ENCODE results near the gene ITGB6.
"Not testable (repeated sequence)": the region's sequence is repeated elsewhere in the genome, so short reads cannot be mapped to it uniquely, and the experiment has no call there.

ITGB6 gene

DNA sequence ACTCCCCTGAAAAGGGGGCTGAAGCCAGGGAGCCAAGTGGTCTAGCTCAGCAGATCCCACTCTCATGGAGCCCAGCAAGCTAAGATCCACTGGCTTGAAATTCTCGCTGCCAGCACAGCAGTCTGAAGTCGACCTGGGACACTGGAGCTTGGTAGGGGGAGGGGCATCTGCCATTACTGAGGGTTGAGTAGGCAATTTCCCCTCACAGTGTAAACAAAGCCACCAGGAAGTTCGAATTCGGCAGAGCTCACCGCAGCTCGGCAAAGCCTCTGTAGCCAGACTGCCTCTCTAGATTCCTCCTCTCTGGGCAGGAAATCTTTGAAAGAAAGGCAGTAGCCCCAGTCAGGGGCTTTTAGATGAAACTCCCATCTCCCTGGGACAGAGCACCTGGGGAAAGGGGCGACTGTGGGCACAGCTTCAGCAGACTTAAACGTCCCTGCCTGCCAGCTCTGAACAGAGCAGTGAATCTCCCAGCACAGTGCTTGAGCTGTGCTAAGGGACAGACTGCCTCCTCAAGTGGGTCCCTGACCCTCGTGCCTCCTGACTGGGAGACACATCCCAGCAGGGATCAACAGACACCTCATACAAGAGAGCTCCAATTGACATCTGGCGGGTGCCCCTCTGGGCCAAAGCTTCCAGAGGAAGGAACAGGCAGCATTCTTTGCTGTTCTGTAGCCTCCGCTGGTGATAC lies 18.8 kb downstream of the ITGB6 start:
- not testable (repeated sequence) for DNase-seq

DNA sequence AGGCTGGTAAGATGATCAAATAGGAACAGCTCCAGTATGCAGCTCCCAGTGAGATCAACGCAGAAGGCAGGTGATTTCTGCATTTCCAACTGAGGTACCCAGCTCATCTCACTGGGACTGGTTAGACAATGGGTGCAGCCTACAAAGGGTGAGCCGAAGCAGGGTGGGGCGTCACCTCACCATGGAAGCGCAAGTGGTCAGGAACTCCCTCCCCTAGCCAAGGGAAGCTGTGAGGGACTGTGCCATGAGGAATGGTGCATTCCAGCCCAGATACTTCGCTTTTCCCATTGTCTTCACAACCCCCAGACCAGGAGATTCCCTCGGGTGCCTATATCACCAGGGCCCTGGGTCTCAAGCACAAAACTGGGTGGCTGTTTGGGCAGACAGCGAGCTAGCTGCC lies 19.4 kb downstream of the ITGB6 start:
- DNase-seq: not testable (repeated sequence)

DNA sequence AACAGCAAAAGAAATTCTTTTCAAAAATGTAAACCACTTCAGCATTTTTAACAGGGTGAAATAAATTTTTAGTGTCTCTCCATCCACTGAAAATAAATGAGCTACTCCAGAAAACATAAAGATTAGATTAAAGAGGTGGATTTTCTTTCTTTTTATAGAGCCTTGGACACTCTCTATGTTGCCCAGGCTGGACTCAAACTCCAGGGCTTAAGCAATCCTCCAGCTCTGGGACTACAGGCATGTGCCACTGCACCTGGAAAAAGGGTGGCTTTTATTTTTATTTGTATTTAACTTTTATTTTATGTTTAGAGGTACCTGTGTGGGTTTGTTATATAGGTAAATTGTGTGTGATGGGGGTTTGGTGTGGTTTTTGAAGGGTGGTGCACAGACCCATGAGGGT lies 19.9 kb downstream of the ITGB6 start:
- no peak for DNase-seq

DNA sequence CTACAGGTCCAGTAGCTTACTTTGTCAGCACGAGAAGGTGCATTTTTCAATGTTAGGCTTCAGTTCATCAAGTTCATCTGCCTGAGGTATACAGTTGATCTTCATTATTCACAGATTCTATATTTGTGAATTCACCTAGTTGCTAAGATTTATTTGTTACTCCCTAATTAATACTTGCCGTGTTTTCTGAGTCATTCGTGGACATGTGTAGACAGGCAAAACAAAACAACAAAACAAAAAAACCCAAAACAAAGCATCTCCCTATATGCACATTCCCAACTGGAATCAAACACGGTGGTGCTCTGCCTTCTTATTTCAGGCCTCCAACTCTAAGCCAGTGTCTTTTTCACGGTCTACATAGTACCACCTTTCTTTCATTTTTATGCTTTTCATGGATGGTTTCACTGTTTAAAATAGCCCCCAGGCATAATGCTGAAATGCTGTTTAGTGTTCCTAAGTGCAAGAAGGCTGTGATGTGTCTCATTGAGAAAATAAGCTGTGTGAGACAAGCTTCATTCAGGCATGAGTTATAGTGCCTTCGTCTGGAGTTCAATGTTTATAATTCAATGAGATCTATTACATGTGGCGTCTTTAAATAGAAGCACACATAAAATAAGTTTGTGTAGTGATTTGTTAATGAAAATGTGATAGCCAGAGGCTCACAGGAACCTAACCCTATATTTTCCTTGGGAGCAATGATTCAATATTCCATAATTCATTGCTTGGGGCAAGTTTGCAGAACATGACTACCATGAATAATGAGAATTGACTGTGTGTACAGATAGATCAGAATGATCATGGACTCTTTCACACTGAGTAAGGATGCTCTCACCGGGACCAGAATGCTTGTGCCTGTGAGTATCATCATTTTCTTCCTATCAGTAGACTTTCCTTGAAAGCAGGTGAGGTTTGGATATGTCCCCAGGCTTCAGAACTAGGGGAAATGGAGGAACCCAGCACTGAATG lies 24.6 kb downstream of the ITGB6 start:
- DNase-seq: no peak

DNA sequence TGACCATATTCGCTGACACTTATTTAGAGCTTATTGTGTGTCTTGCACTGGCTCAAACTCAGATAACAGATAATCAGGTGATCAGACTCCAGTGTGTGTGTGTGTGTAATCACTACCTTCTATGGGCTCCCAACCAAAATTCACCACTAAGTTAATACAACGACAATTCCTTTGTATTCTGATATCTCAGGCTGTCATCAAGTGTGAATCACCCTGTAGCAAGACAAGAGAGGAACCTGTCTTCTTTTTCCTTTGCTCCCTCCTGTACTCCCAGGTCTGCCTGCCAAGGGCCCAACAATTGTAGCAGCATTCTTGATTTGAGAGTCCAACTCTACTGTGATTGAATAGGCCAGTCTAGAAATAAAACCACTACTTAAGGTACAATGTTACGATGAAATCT lies 25.8 kb downstream of the ITGB6 start:
- no peak for DNase-seq

DNA sequence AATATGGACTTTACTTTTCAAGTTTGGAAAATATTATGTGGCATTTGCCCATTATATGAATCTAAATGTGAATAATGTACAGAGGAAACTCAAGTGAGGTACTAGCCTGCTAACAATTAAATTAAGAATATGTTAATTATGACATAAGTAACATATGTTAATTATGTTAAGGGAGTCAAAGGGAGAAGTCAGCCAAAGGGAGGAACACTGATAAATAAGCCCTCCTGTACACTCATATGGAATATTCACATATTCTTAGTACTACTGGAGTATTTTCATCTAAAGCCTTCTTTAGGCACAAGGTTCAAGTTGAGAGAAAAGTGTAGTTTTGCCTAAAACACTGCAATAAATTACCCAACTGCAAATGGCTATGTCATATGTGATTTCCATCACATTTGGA lies 30.1 kb downstream of the ITGB6 start:
- no peak for DNase-seq

DNA sequence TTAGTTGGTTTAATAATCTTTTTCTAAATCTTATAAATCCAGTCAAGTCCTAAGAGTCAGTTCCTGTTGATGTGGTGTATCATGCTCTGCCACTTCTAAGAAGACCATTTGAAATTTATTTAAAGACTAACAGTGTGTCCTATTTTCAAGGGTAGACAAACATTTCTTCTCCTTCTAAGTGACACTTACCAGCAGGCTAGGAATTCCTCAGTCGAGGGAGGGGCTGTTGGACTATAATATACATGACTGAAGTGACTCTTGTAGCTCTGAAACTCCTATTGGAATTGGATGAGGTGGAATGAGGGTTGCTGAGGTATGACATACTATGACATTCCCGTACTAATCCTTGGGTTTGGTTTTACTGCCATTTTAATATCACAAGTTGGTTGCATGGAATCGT lies 30.6 kb downstream of the ITGB6 start:
- DNase-seq: no peak

DNA sequence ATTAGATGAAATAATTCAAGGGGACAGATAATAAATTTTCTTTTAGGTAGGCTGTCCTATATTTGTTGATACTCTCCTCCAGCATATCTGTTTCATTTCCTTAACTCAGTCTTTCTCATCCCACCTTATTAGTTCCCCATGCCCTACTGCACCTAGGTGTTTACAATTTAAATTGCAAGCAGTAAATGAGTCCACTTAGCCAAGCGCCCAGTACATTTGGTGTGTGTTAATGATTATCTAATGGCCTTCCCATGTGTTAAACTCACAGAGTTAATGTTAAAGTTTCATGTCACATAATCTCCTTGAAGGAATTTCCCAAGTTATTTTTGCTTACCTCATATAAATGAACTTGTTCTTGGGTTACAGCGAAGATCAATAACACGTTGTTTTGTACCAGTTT lies 31.2 kb downstream of the ITGB6 start:
- no peak for DNase-seq

DNA sequence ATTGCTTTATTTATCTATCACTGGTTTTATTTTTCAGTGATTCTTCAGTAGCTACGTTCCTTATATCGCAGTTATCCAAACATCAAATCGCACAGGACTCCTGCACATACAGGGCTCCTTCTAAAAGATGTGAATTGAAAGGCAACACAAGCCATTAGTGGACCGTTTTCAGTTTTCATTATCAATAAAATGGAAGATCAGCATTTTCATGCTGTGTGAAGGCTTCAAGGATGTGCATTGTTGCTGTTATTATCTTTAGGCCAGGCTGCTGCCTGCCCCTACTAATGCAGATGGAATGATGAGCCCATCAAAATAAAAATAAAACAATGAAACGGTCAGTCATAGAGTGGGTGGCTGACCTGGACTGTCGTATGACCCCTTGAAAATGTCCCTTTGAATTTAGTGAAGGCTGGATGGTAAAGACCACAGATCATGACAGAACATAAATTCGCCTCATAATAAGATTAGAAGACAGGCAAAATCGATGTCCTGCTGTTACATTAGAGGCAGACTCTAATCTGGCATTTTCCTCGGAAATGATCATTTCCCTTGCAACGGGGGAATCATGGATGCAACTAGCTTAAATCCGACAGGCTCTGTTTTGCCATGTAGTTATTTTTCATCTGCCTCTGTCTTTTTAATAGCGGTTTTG lies 32.9 kb downstream of the ITGB6 start:
- DNase-seq: no peak

DNA sequence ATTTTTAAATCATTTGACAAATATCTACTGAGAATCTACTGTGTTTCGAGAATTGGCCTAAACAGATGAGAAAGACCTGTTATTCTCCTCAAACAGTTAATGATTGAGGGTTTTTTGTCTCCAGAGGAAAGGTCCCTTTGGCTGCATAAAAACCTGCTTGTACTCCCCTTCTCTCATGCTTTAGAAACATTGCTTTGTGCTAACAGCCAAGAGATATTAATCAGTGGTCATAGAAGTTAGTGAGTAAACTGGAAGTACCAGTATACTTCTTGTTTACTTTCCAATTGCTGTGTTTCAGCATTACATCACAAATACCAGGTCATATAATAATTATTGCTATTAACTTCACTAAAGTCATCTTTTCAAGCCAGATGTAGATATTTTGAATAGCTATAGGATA lies 34.1 kb downstream of the ITGB6 start:
- no peak for DNase-seq

DNA sequence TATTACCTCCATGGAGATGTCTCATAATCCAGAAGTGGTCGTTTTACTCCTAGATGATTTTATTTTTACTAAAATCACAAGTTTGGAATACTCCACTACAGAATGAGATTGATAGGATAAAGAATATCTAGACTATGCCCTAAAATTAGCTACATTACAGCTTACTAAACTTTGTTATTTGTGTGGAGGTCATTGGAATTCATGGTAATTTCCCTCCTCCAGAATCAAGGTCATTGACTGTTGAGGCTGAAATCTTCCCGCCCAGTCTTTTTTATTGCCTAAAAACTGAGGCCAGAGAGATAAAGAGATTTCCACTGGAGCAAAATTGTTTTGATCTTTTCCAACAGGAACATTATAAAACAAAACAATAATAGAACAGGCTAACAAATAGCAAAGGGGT lies 35.0 kb downstream of the ITGB6 start:
- DNase-seq: no peak

DNA sequence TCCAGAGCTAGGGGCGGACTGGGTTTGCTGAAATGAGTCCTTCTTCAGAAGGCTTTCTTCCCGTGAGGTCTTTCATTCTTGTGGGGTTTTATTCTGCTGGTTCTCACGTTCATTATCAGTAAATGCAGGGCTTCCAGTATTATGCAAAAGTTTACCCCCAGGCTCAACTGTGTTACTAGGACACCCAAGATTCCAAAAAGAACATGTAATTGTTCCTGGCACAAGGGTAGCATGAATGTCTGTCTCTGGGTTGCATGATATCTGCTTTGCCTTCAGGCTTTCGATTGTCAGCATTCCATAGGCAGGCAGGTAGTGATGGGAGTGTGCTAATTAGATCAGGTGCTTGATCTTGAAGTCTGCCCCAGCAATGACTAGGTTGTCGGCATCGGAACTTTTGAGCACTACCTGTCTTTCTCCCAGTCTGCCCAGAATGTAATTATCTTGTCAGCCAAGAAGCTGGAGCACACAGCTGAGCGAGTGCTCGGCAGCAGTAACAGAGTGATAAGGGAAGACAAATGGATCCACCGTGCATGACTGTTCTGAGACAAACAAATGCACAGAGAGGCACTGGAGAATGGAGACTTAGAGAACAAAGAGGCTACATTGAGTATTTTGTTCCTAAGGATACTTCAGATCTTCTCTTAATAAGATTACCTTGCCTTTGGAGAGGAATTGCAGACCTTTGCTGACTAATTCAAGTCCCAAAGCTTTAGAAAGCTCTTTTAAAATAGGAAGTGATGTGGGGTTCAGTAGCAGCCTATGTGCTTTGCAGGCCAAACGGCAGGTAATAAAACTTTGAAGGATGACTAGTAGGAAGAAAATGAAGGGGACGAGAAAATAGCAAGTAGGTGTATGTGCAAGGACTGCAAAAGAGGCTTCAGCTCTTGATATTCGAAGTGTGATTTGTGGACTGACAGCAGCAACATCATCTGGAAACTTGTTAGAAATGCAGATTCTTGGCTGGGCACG lies 41.9 kb downstream of the ITGB6 start:
- no peak for DNase-seq

DNA sequence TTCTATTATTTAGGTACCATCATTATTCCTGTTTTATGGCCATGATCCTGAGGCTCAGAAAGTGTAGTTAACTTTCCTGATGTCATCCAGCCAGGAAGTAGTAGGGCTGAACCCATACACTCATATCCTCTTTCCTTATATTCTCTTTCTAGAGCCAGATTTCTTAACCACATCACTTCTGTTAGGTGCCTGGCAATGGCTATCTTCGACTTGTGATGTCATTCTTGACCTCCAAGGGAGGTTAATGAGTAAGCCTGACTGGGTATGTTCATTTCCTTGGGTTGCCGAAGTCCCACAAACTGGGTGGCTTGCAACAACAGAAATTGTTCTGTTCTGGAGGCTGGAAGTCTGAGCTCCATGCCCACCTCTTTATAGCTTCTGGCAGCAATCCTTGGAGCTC lies 43.4 kb downstream of the ITGB6 start:
- DNase-seq: no peak

DNA sequence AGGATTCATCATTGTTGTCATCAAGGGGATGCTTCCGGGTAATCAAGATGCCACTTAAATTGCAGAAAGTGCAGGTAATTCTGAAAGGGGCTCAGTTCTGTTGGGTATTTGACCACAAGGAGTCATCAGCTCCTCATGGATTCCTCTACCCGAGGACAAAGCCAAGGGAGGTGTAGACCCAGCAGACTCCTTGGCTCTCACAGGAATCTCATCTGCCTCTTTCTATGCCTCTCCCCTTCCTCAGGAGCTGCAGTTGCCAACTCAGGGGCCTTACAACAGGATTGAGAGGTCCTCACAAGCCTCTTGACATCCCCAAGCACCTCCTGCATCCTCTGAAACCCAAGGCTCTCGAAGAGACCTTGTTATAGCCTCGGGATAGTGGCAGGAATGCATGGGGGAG lies 44.0 kb downstream of the ITGB6 start:
- no peak for DNase-seq

DNA sequence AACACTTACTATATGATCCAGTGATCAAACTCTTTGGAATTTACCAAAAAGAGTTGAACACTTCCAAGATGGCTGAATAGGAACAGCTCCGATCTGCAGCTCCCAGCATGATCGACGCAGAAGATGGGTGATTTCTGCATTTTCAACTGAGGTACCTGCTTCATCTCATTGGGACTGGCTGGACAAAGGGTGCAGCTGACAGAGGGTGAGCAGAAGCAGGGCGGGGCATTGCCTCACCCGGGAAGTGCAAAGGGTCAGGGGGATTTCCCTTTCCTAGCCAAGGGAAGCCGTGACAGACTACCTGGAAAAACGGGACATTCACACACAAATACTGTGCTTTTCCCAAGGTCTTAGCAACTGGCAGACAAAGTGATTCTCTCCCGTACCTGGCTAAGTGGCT lies 51.7 kb downstream of the ITGB6 start:
- not testable (repeated sequence) for DNase-seq

DNA sequence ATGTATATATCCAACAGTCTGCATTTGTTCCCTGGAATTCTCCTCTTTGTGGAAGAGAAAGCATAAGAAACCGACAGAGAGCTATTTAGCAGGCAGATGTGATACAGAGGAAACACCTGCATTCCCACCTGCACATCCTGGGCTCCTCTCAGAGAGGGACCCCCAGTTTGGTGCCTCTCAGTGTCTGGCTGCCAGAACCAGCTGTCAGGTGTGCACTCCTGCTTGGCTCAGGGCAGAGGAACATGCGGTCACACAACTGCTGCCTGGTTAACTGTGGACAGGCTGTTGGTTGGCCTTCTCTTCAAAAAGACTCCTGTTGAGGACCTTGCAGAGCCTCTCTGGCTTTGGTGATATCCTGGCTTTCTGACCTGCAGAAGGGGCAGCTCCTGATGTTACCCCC lies 54.6 kb downstream of the ITGB6 start:
- no peak for DNase-seq

DNA sequence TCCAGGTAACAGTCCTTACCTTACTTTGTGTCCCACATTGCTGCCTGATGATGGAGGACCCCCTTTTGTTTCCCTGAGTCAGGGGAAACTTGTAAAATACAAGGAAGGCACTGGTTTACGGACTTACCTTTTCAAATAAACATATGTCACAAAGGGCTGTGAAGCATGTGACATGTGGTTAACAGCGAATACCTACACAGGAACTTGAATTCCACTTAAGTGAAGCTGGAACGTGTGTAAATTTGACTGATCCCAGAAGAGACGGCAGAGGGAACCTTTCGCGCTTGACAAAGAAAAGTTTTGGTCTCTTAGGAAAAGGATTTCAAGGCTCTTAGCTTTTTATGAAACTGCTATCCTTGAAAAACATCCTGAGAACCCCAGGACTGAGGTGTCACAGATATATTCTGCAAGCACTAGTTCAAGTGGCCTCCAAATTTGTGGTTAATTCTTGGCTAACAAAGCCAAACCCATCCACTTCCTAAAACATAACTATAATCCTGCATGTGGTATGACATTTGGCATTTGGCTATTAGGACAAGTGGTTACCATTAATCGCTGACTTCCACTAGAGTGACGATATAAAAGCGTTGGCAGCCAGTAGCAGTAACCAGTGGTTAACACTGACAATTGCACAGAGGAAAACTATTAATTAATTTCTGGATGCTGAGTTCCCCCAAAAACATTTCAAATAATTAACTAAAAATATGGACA lies 55.6 kb downstream of the ITGB6 start:
- no peak for DNase-seq

DNA sequence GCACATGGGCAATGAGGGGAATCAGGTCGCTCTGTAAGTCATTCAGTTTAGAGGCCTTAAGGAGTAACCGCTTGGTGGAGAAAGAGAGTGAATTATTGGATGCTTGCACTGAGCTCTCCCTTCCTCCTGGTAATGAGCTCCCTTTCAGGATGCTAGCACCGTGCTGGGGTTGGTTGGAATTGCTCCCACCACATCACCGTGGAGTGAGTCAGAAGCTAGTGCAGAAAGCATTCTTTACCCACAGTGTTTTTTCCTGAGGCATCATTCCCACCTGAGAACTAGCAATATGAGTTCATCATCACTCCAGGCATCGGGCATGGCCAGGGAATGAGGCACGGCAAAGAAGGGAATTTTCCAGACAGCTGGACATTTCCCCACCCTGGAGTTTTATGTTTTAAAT lies 57.6 kb downstream of the ITGB6 start:
- no peak for DNase-seq

DNA sequence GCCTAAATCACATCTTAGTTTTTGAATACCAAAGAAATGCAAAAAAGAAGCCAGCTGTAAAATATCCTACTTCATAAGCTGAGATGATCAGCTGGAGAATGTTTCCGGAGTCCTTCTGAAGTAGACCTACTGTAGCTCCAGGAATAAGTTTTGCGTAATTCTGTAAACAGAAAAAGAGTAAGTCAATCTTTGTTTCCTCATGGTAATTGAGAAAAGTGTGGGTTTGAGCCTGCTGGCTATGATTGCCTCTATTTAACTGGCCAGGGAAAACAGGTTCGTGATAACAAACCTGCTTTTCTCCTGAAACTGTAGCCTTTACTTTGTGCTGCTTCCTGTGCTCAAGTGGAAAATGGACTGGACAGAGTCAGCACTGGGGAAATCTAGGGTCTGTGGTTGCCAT lies 58.2 kb downstream of the ITGB6 start:
- DNase-seq: no peak

DNA sequence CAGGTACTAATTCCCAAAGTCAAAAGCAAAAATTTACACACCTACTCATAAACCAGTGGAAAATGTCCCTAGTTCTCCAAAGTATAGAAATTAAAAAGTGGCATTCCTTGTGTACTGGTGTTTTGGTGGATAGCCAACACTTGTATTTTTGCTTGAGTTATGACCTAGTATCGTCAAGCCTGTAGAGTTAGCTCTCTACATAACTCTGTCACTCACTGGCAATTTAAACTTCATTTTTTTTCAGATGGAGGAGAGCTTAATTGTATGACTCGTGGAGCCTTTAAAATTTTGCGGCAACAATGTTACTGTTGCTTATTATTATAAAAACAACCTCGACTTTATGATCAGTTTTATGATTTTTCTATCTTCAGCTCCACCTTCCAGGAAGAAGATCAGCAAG lies 58.7 kb downstream of the ITGB6 start:
- no peak for DNase-seq

DNA sequence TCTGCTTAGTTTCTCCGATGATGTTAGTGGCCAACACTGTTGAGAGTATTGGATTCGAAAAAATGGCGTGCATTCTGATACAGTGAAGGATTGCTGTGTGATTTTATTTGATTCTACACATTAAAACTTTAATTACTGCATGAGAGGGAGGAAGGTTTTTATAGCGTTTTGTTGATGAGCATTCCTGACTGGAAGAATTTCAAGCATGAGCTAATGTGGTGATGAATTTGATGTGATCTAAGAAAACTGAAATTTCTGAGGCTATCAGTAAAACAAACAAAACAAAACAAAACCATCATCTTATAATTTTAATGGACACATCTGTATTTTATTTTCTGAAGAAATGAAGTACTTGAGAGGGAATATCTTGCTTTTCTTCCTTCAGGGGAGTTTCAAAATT lies 59.6 kb downstream of the ITGB6 start:
- DNase-seq: no peak

DNA sequence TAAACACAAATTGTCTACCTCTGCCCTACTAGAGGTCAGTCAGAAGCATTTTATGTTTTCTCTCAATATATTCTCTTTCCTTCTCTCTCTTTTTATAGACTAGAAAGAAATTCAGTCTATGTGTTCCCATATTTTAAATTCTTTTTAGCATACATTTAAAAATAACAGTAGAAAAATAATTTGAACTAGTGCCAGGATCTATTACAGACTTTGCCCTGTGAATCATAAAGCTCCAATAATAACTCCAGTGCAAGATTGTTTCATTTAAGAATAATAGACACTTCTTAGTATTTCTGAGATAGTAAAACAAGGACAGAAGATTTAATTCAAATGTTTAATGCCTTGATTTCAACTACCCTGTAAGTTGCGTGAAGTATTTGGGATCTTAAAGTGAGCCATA lies 60.1 kb downstream of the ITGB6 start:
- no peak for DNase-seq

Measured in NCI-H1092 (cell line).